ENCODE results near the gene DNMT3A. TPM values are rescaled to one million over a fixed set of nuclear protein-coding genes. Genes with fewer than 3 reads are reported as not detected.

Gene DNMT3A
- total RNA-seq, 1 donor from 2014 or later, result 49.9 TPM

DNA sequence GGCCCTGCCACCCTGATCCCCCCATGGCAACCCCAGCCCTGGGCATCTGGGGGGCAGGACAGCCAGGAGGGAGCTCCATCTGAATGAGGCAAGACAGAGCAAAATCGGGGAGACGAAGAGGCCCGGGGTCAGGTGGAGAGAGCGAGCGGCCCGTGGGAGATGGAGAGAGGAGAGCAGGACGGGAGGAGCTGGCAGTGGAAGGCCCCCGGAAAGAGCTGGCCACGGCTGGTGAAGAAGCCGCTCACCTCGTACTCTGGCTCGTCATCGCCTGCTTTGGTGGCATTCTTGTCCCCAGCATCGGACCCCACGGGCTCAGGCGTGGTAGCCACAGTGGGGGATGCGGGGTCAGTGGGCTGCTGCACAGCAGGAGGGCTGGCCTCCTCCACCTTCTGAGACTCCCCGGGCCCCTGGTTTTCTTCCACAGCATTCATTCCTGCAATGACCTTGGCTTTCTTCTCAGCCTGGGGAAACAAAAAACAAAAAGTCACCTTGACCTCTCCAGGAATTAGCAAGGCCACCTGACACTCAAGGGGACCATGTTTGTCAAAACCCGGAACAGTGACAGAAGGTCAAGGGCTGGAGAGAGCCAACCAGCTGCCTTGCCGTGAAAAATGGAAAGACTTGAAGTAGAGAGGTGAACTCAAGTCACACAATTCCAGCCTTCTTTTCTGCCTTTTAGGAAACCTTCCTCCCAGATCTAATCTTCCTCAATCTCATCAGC, 93.8 kb downstream of the DNMT3A start:
- peaks cover 26% of the 10 kb centered on the region for H3K4me1 Mint-ChIP-seq
- no peaks in the 10 kb centered on the region for H3K27me3 Mint-ChIP-seq
- intact Hi-C loops (cut with micrococcal nuclease), result no loop called here
- H3K4me3 Mint-ChIP-seq, result no peak overlapping the region
- CTCF ChIA-PET, result no interaction called here
- no peak overlapping the region for H3K27ac Mint-ChIP-seq
- POLR2A ChIA-PET, result no interaction called here
- DNase-seq (no peak), ATAC-seq (ENCODE audit: low read depth) (no peak)
- peaks cover 55% of the 10 kb centered on the region for H3K36me3 Mint-ChIP-seq (ENCODE audit: low read depth)
- H3K9me3 Mint-ChIP-seq, result no peaks in the 10 kb centered on the region
- TF ChIP-seq, protein P1, sequence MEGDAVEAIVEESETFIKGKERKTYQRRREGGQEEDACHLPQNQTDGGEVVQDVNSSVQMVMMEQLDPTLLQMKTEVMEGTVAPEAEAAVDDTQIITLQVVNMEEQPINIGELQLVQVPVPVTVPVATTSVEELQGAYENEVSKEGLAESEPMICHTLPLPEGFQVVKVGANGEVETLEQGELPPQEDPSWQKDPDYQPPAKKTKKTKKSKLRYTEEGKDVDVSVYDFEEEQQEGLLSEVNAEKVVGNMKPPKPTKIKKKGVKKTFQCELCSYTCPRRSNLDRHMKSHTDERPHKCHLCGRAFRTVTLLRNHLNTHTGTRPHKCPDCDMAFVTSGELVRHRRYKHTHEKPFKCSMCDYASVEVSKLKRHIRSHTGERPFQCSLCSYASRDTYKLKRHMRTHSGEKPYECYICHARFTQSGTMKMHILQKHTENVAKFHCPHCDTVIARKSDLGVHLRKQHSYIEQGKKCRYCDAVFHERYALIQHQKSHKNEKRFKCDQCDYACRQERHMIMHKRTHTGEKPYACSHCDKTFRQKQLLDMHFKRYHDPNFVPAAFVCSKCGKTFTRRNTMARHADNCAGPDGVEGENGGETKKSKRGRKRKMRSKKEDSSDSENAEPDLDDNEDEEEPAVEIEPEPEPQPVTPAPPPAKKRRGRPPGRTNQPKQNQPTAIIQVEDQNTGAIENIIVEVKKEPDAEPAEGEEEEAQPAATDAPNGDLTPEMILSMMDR (IDR thresholded peaks at IDR 0.05), result no peak

DNA sequence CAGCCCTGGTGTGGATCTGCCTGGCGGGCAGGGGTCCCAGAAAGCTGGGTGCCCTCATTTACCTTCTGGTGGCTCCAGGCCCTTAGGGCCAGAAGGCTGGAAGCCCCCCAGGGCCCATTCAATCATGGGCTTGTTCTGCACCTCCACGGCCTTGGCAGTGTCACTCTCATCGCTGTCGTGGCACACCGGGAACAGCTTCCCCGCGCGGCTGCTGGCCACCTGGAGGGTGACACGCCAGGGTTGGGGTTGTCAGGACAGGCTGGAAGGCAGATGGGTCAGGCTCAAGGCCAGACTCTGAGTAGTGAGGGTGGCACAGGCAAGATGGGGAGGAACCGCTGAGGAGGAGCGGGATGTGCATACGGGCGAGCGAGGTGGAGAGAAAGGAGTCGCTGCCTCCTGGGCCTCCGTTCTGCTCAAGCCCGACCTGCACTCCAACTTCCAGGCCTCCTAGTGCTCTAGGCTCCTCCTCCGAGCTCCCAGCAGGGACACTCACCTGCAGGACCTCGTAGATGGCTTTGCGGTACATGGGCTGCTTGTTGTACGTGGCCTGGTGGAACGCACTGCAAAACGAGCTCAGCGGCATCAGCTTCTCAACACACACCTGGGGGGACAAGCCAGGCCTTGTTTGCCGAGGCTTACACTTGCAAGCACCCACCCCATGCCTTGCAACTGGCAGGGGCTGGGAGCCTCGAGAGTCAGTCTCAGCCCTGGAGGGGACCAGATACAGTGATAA, 95.0 kb downstream of the DNMT3A start:
- H3K4me1 Mint-ChIP-seq, result peaks cover 23% of the 10 kb centered on the region
- peaks cover 67% of the 10 kb centered on the region for H3K36me3 Mint-ChIP-seq (ENCODE audit: low read depth)
- TF ChIP-seq, protein P1 (IDR thresholded peaks at IDR 0.05), result no peak
- no peak overlapping the region for H3K27ac Mint-ChIP-seq
- no peaks in the 10 kb centered on the region for H3K27me3 Mint-ChIP-seq
- H3K4me3 Mint-ChIP-seq, result no peak overlapping the region
- ATAC-seq (ENCODE audit: low read depth) (no peak), DNase-seq (no peak)
- H3K9me3 Mint-ChIP-seq, result no peaks in the 10 kb centered on the region
- intact Hi-C loops (cut with micrococcal nuclease), result no loop called here
- ChIA-PET CTCF (no interaction called here), POLR2A (no interaction called here)

DNA sequence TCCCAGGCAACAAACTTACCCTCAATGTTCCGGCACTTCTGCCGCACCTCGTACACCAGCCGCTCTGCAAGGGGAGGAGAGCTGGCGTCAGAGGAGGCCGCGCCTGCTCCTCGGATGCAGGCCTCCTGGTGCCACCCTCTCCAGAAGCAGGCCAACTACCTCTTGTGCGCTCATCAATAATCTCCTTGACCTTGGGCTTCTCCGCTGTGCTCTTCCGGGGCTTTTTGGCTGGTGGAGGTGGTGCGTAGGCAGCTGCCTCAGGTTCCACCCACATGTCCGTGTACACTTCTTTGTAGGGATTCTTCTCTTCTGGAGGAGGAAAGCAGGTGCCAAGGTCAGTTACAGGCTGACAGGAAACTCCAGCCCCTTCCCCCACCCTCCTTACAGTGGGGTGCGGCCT, 95.7 kb downstream of the DNMT3A start:
- intact Hi-C loops (cut with micrococcal nuclease), result no loop called here
- peaks cover 74% of the 10 kb centered on the region for H3K36me3 Mint-ChIP-seq (ENCODE audit: low read depth)
- TF ChIP-seq, protein P1 (IDR thresholded peaks at IDR 0.05), result no peak
- no peaks in the 10 kb centered on the region for H3K27me3 Mint-ChIP-seq
- ATAC-seq (ENCODE audit: low read depth) (no peak), DNase-seq (no peak)
- H3K27ac Mint-ChIP-seq, result no peak overlapping the region
- H3K4me1 Mint-ChIP-seq, result peaks cover 17% of the 10 kb centered on the region
- H3K9me3 Mint-ChIP-seq, result no peaks in the 10 kb centered on the region
- ChIA-PET CTCF (no interaction called here), POLR2A (no interaction called here)
- H3K4me3 Mint-ChIP-seq, result no peak overlapping the region

DNA sequence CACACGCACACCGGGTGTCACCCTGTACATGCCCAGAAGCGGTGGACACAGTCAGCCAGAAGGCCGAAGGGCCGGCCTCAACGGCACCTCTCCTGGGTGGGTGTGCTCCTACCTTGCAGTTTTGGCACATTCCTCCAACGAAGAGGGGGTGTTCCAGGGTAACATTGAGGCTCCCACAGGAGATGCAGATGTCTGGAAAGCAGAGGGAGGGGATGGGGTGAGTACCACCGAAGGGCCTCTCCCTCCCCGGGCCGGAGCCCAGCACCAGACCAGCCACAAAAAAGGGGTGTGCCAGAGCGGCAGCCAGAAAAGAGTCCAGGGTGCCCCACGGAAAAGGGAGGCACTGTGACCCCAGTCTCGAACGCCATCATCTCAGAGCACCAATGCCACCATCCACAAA, 96.6 kb downstream of the DNMT3A start:
- Mint-ChIP-seq H3K27me3 (no peaks in the 10 kb centered on the region), H3K4me1 (peaks cover 9% of the 10 kb centered on the region), H3K27ac (no peak overlapping the region), H3K4me3 (no peak overlapping the region), H3K36me3 (ENCODE audit: low read depth) (peaks cover 83% of the 10 kb centered on the region), H3K9me3 (no peaks in the 10 kb centered on the region)
- intact Hi-C loops (cut with micrococcal nuclease), result no loop called here
- no peak for ATAC-seq (ENCODE audit: low read depth)
- CTCF ChIA-PET, result no interaction called here
- POLR2A ChIA-PET, result no interaction called here
- TF ChIP-seq, protein P1 (IDR thresholded peaks at IDR 0.05), result no peak
- no peak for DNase-seq

DNA sequence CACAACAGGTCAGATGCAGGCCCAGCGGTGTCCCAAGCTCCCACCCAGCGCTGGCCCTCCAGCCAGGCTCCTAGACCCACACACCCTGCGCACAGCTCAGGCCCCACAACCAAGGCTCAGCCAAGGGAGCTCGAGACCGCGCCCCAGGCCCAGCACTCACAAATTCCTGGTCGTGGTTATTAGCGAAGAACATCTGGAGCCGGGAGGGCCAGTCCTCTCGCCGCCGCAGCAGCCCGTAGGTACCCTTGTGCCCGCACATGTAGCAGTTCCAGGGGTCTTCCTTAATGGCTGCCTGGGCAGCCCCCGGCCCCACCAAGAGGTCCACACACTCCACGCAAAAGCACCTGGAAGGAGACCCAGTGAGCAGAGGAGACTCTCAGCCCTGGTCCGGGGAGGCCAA, 97.7 kb downstream of the DNMT3A start:
- peaks cover 88% of the 10 kb centered on the region for H3K36me3 Mint-ChIP-seq (ENCODE audit: low read depth)
- POLR2A ChIA-PET, result no interaction called here

More for the DNA sequence above, 97.7 kb downstream of the DNMT3A start:
- no peak for DNase-seq
- no peak overlapping the region for H3K4me3 Mint-ChIP-seq
- H3K9me3 Mint-ChIP-seq, result no peaks in the 10 kb centered on the region
- no peak for ATAC-seq (ENCODE audit: low read depth)
- no peak overlapping the region for H3K27ac Mint-ChIP-seq
- no peaks in the 10 kb centered on the region for H3K27me3 Mint-ChIP-seq
- TF ChIP-seq, protein P1 (IDR thresholded peaks at IDR 0.05), result no peak
- CTCF ChIA-PET, result interaction anchor here (1.3 kb wide), 1 partner anchor 78 kb away, joined by 3 read pairs; no protein-coding TSS in a partner anchor
- no peaks in the 10 kb centered on the region for H3K4me1 Mint-ChIP-seq
- intact Hi-C loops (cut with micrococcal nuclease), result no loop called here

All from activated B cell treated with CpG ODN at 0.5 μM for 24 hours (primary cell).